ENCODE data around the gene RAB30.

DNA sequence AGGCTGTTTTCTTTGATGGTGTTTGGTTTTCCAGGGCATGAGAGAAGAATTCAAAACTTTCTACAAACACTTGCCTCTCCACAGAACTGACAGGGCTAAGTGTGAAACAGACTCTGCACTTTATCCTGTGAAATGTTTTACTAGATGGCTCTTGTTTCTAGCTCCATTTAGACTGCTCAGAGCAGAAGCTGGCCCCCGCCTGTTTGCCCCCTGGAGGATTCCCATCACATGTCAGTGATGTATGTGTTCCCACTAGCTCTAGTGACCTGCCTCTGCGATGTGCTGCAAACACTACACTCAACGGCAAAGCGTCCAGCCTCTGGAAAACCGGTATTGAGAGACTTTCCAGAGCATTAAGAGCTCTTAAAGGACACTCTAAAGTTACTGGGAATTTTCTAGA lies 43.9 kb upstream of the RAB30 start:
- no peak for TF ChIP-seq POLR2A (IDR thresholded peaks at IDR 0.05)
- TF ChIP-seq, protein P1, sequence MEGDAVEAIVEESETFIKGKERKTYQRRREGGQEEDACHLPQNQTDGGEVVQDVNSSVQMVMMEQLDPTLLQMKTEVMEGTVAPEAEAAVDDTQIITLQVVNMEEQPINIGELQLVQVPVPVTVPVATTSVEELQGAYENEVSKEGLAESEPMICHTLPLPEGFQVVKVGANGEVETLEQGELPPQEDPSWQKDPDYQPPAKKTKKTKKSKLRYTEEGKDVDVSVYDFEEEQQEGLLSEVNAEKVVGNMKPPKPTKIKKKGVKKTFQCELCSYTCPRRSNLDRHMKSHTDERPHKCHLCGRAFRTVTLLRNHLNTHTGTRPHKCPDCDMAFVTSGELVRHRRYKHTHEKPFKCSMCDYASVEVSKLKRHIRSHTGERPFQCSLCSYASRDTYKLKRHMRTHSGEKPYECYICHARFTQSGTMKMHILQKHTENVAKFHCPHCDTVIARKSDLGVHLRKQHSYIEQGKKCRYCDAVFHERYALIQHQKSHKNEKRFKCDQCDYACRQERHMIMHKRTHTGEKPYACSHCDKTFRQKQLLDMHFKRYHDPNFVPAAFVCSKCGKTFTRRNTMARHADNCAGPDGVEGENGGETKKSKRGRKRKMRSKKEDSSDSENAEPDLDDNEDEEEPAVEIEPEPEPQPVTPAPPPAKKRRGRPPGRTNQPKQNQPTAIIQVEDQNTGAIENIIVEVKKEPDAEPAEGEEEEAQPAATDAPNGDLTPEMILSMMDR (IDR thresholded peaks at IDR 0.05): no peak
